Esophagus muscularis mucosa (tissue), 4 donors: ENCODE results near the gene ANKRD12. TPM values are rescaled to one million over a fixed set of nuclear protein-coding genes. Genes with fewer than 3 reads are reported as not detected.

Experiments used
- DNase-seq: peaks from one replicate; pipeline ENCODE4 v3.0.0-alpha.2; 2017; ENCODE audit errors: extremely low spot score
- H3K27ac ChIP-seq, 4 donors: fragments of 200-600 bp; sonication (generic); replicated peaks in 1 of 4; 1 replicate in 3 of 4; 2 replicates in 1 of 4; pipeline ENCODE4 v1.5.1; 2016 to 2019; ENCODE audit warnings: mild to moderate bottlenecking in 1 of 4
- H3K27me3 ChIP-seq, 4 donors: fragments of 200-600 bp; sonication (generic); one replicate each; pipeline versions ENCODE4 v1.5.1 to v1.6.0; 2016 to 2019
- H3K36me3 ChIP-seq, 4 donors: fragments of 200-600 bp; sonication (generic); one replicate each; pipeline ENCODE4 v1.5.1; 2016 to 2019
- H3K4me1 ChIP-seq, 4 donors: fragments of 200-600 bp; sonication (generic); one replicate each; pipeline ENCODE4 v1.5.1; 2016 to 2019
- H3K4me3 ChIP-seq, 4 donors: fragments of 200-600 bp; sonication (generic); 1 replicate in 2 of 4; 2 replicates in 2 of 4; pipeline ENCODE4 v1.5.1; 2016 to 2019; ENCODE audit warnings: mild to moderate bottlenecking in 4 of 4, moderate library complexity in 1 of 4
- H3K9me3 ChIP-seq, 4 donors: fragments of 200-600 bp; sonication (generic); 1 replicate in 3 of 4; 2 replicates in 1 of 4; pipeline ENCODE4 v1.5.1; 2016 to 2019
- EP300 ChIP-seq: sonication (generic); formaldehyde crosslinking; IDR thresholded peaks from one replicate; pipeline ENCODE4 v1.6.1; 2017; ENCODE audit warnings: antibody characterized with exemption
- POLR2A ChIP-seq: fragments of 450-650 bp; IDR thresholded peaks from one replicate; pipeline ENCODE4 v1.6.1; 2017; ENCODE audit warnings: antibody characterized with exemption, moderate library complexity, mild to moderate bottlenecking, low read depth
- POLR2AphosphoS5 ChIP-seq, 2 donors: sonication (generic); formaldehyde crosslinking; IDR thresholded peaks; one replicate each; pipeline ENCODE4 v1.6.1; 2017; ENCODE audit warnings: antibody characterized with exemption in 2 of 2
- WGBS: methylation state at CpG from one replicate; pipeline ENCODE4 v1.1.5; 2018; 5-methylcytosine and 5-hydroxymethylcytosine counted together
- intact Hi-C: fragments of 100-400 bp; cut with DNase I; formaldehyde crosslinking; loops from one replicate; pipeline ENCODE4 v1.15.1; 2023
- total RNA-seq, 4 donors: library from RNA; depleted of rRNA; stranded (reverse); fragments of >200 nt; gene quantifications; one replicate each; pipeline versions ENCODE4 v1.1.0 to v1.2.1, GENCODE V29; 2016
- TF ChIP-seq, protein P1 (sequence below), 3 experiments: fragments of 200-600 bp in 2 of 3; fragments of 450-650 bp in 1 of 3; sonication (generic) in 2 of 3; IDR thresholded peaks; one replicate each; pipeline ENCODE4 v1.5.1; 2017 to 2019; ENCODE audit warnings: antibody characterized with exemption in 3 of 3, mild to moderate bottlenecking in 2 of 3, moderate library complexity in 1 of 3

The ANKRD12 gene
- total RNA-seq, 4 donors from 2014 or later: 65.2 to 108 (median 92.9) TPM

DNA sequence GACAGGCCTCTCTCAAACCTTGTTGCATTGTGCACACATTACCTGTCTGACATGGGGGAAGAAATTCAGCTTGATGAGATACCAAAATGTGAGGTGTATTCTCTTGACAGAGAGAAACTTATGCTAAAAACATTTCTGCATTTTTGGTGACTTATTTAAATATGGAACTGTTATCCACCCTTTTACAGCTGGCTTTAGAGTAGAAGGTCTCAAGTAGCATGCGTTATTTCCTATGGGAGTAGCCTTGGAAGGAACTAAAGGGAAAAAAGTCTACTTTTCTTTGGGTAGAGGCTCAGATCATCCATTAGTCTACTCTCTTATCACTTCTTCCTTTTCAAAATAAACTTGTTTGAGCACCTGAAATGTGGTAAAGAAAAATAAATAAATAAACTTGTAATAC lies 141.4 kb downstream of the ANKRD12 start:
- no peak for DNase-seq
- peaks cover 10 to 76% (median 56%) of the 10 kb centered on the region in 4 donors for H3K36me3 ChIP-seq
- no peak for TF ChIP-seq POLR2AphosphoS5 (IDR thresholded peaks at IDR 0.05)
- TF ChIP-seq POLR2A: no peak
- TF ChIP-seq, protein P1, sequence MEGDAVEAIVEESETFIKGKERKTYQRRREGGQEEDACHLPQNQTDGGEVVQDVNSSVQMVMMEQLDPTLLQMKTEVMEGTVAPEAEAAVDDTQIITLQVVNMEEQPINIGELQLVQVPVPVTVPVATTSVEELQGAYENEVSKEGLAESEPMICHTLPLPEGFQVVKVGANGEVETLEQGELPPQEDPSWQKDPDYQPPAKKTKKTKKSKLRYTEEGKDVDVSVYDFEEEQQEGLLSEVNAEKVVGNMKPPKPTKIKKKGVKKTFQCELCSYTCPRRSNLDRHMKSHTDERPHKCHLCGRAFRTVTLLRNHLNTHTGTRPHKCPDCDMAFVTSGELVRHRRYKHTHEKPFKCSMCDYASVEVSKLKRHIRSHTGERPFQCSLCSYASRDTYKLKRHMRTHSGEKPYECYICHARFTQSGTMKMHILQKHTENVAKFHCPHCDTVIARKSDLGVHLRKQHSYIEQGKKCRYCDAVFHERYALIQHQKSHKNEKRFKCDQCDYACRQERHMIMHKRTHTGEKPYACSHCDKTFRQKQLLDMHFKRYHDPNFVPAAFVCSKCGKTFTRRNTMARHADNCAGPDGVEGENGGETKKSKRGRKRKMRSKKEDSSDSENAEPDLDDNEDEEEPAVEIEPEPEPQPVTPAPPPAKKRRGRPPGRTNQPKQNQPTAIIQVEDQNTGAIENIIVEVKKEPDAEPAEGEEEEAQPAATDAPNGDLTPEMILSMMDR (IDR thresholded peaks at IDR 0.05): no peak
- no peak for TF ChIP-seq EP300
- intact Hi-C loops: no loop called here
- 97% methylated on average over 1 of the region's 1 CpG for WGBS
- H3K27ac ChIP-seq: no peak overlapping the region
- H3K4me1 ChIP-seq: no peaks in the 10 kb centered on the region
- no peaks in the 10 kb centered on the region for H3K9me3 ChIP-seq
- H3K27me3 ChIP-seq: no peaks in the 10 kb centered on the region
- H3K4me3 ChIP-seq: no peak overlapping the region

DNA sequence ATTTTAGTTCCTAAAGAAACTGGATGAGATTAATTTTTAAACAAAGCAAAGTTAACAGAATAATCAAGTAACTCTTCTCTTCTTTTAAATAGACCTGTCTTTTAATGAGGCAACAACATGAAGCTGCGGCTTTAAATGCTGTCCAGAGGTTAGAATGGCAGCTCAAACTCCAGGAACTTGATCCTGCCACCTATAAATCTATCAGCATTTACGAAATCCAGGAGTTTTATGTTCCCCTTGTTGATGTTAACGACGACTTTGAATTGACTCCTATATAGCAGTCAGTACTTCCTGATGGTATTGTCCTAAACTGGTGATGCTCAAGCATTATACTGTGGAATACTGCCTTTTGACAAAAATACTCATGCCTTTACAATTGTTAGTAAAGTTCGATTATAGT lies 144.3 kb downstream of the ANKRD12 start:
- TF ChIP-seq, protein P1 (IDR thresholded peaks at IDR 0.05): no peak
- no peak for TF ChIP-seq EP300
- no peak for TF ChIP-seq POLR2AphosphoS5 (IDR thresholded peaks at IDR 0.05)
- TF ChIP-seq POLR2A: no peak
- H3K36me3 ChIP-seq: peaks cover 10 to 66% (median 48%) of the 10 kb centered on the region in 4 donors
- intact Hi-C loops: no loop called here
- no peaks in the 10 kb centered on the region for H3K27me3 ChIP-seq
- no peaks in the 10 kb centered on the region for H3K9me3 ChIP-seq
- WGBS: 81% methylated on average over 5 of the region's 5 CpGs
- DNase-seq: no peak
- H3K4me3 ChIP-seq: no peak overlapping the region
- H3K27ac ChIP-seq: no peak overlapping the region
- H3K4me1 ChIP-seq: no peaks in the 10 kb centered on the region

DNA sequence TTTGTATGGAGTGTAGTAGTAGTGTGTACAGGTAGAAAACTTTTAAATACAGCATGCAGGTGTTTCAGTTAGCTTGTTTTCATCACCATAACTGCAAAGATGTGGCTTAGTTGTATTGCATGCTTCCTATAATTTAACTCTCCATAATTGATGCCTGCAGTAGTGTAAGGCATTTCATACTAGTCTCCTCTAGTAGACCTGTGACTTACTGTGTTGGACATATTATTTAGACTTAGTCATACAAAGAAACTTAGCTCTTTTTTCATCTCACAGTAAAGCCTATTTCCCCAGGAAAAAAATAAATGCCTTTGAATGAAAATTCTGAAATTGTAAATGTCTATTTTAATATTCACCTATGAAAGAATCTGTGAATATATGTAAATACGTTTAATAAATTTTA lies 145.2 kb downstream of the ANKRD12 start:
- DNase-seq: no peak
- Histone ChIP-seq H3K4me3 (no peak overlapping the region), H3K9me3 (no peaks in the 10 kb centered on the region), H3K27me3 (no peaks in the 10 kb centered on the region), H3K27ac (no peak overlapping the region), H3K4me1 (no peaks in the 10 kb centered on the region), H3K36me3 (peaks cover 6 to 56% (median 41%) of the 10 kb centered on the region in 4 donors)
- WGBS: 92% methylated on average over 1 of the region's 1 CpG
- TF ChIP-seq EP300 (no peak), POLR2AphosphoS5 (IDR thresholded peaks at IDR 0.05) (no peak), POLR2A (no peak)
- TF ChIP-seq, protein P1 (IDR thresholded peaks at IDR 0.05): no peak
- intact Hi-C loops: no loop called here

DNA sequence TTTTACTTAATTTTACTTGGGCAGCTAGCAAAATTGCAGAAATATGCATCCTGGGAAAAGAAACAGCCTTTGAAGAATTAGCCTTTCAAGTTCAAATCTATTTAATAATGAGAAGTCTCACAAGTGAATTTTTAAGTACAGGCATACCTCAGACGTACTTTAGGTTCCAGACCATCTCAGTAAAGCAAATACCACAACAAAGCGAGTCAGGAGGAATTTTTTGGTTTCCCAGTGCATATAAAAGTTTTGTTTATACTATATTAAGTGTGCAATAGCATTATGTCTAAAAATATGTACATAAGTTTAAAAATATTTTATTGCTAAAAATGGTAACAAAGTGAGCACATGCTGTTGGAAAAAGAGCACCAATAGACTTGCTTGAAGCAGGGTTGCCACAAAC lies 147.2 kb downstream of the ANKRD12 start:
- TF ChIP-seq EP300 (no peak), POLR2AphosphoS5 (IDR thresholded peaks at IDR 0.05) (no peak), POLR2A (no peak)
- TF ChIP-seq, protein P1 (IDR thresholded peaks at IDR 0.05): no peak
- WGBS: 79% methylated on average over 2 of the region's 2 CpGs
- no peaks in the 10 kb centered on the region for H3K4me1 ChIP-seq
- intact Hi-C loops: no loop called here
- no peak overlapping the region for H3K27ac ChIP-seq
- DNase-seq: no peak
- peaks cover under 1 to 36% (median 24%) of the 10 kb centered on the region in 4 donors for H3K36me3 ChIP-seq
- H3K27me3 ChIP-seq: no peaks in the 10 kb centered on the region
- H3K4me3 ChIP-seq: no peak overlapping the region
- H3K9me3 ChIP-seq: no peaks in the 10 kb centered on the region

DNA sequence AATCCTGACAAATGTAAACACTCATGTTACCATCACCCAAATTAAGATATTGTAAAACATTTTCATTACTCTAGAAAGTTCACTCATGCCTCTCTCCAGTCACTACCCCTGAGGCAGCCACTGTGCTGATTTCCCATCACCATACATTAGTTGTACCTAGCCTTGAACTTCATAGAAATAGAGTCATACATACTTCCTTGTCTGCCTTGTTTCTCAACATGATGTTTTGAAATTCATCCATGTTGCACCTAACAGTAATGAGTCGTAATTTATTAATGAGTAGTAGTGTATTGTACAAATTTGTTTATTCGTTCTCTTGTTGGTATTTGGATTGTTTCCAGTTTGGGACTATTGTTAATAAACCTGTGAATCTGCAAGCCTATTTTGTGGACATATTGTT lies 149.0 kb downstream of the ANKRD12 start:
- TF ChIP-seq, protein P1 (IDR thresholded peaks at IDR 0.05): no peak
- TF ChIP-seq EP300 (no peak), POLR2A (no peak), POLR2AphosphoS5 (IDR thresholded peaks at IDR 0.05) (no peak)
- DNase-seq: no peak
- WGBS: 92% methylated on average over 2 of the region's 2 CpGs
- no peak overlapping the region for H3K4me3 ChIP-seq
- H3K27ac ChIP-seq: no peak overlapping the region
- H3K36me3 ChIP-seq: peaks cover 0 to 18% (median 11%) of the 10 kb centered on the region in 4 donors
- H3K4me1 ChIP-seq: no peaks in the 10 kb centered on the region
- H3K27me3 ChIP-seq: no peaks in the 10 kb centered on the region
- no peaks in the 10 kb centered on the region for H3K9me3 ChIP-seq
- intact Hi-C loops: no loop called here
